Measurements from ENCODE around the gene MESP2.

The MESP2 gene

GRCh38 chr15:89820666-89821611, 44.8 kb downstream of the MESP2 start:
- no peak for DNase-seq

DNA sequence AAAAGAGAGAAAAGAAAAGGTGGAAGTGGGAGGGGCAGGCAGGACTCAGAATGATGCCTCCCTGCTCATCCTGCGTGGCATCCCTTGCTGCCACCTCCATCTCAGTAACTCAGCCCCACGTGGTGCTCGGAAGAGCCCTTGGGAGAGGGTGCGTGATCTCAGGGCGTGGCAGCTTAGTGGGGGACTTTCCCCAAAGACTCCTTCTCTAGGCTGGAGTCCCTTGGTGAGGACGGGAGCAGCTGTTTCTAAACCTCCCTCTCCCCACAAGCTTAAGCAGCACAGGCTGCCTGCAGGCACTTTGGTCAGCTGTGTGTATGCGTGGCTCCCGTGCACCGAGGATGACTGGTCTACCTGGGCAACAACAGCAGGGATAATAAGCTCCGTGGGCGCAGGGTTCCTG, 45.9 kb downstream of the MESP2 start:
- DNase-seq: no peak

DNA sequence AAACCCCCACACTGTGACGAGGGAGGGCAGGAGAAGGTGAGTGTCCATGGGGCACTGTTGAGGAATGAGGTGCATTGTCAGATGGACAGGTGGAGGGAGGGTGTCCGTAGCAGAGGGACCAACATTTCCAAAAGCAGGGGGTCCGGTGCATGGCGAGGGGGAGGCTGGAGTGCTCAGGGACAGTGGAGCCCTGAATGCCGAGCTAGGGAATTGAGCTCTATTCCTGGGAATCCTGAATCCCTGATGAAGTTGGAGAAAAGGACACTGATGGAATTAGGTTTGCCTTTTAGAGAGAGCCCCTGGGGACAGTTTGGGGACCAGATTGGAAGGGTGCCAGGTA, 46.4 kb downstream of the MESP2 start:
- DNase-seq: no peak

- DNase-seq: no peak
Observed at GRCh38 chr15:89822951-89823711, 47.0 kb downstream of the MESP2 start.

DNA sequence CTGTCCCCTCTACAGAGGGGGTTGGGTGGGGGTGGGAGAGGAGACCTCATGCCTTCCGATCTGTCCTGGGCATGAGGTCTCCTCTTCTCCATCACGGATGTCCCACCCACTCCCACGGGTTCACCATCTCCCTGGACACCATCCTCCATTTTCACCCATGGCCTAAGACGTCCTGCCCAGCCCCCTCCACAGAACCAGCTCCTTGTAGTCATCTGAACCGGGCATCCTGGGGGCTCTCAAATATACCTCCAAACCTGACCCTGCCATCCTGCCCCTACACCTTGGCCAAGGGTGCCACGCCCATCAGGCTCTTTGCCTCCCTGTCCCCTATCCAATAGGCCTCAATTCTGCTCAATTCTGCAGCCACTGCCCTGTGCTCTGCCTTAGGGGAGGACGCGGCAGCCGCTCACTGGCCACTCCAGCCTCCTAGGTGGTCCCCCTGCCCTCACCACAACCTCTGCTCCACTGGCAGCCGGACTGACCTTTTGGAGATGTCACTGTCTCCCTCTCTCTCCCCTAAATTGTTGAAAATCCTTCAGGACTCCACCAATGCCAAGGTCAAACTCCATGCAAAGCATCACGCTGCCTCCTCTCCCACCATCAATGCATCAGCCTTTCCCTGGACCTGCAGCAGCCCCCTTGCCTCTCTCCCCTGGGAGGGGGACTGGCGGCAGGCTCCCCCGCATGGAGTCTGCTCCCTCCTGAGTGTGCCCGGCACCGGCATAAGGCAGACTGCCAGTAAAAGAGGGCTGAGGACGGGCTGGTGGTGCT, 47.9 kb downstream of the MESP2 start:
- DNase-seq: no peak

DNA sequence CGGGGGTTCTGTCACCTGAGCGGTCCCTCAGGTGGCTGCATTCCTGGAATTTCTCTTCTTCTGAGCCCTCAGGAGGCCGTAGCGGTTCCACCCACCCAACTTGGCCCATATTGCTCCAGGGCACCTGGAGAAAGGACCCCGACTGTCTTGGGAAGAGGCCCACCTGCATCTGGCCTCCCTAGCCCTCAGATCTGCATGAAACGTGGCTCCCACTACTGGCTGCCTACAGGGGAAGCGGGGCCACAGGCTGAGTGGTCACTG, 48.4 kb downstream of the MESP2 start:
- no peak for DNase-seq

DNA sequence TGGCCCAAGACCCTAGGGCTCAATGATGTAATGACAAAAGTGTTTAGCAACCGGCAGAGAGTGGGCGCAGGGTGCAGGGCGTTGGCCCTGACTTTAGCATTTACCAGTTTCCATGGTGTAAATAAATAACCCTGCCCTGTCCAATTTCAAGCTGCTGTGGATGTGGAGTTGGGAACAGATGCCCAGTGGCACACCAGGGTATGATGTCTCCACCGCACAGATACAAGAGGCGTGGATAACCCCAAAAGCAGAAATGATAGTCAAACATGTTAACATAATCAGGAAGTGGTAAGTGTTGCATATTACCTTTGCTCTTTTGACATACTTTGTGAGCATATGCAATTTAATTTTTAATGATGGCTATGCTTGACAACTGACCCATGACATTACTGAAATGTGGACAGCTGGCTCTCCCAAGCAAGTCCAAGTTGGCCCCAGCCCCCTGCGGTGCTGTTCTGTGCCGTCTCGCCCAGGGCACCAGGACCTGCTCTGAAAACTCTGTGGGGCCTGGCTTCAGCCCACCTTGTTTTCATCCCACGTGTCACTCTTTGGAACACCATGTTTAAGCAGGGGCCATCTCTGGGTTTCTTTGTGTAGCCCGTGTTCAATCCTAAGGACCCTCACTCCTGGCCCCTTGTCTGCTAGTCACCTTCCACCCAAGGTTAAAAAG, 49.3 kb downstream of the MESP2 start:
- DNase-seq: no peak

GRCh38 chr15:89826671-89827655, 50.8 kb downstream of the MESP2 start:
- no peak for DNase-seq

GRCh38 chr15:89827829-89828228, 51.7 kb downstream of the MESP2 start:
- DNase-seq: no peak

All from NCI-H1092 (cell line).